HG03135 (cell line): Measurements from ENCODE around the gene CERS5.
"Not testable (repeated sequence)": the region's sequence is repeated elsewhere in the genome, so short reads cannot be mapped to it uniquely, and the experiment has no call there.

Source experiments
- ATAC-seq: cut with Tn5 transposase; IDR thresholded peaks from one replicate; pipeline ENCODE4 v1.9.1; 2021; ENCODE audit warnings: mild to moderate bottlenecking, moderate library complexity; ENCODE audit not compliant: unreplicated experiment

The CERS5 gene

GRCh38 chr12:50104417-50105366 is 62.5 kb downstream of the CERS5 start:
- ATAC-seq: no peak

- ATAC-seq: no peak
Measured at GRCh38 chr12:50103767-50104321, 63.3 kb downstream of the CERS5 start, which contains the start of gene GPD1. Gene GPD1 (plus strand): TSS chr12:50104008. CDS start chr12:50104051, 43 bp downstream.

- no peak for ATAC-seq
Measured at GRCh38 chr12:50103351-50103750, 63.8 kb downstream of the CERS5 start.

GRCh38 chr12:50102646-50103309 is 64.4 kb downstream of the CERS5 start:
- no peak for ATAC-seq

GRCh38 chr12:50102131-50102531 is 65.0 kb downstream of the CERS5 start:
- ATAC-seq: no peak

GRCh38 chr12:50101663-50102062 is 65.5 kb downstream of the CERS5 start:
- ATAC-seq: no peak

- ATAC-seq: no peak
Measured at GRCh38 chr12:50100561-50100960, 66.6 kb downstream of the CERS5 start.

- ATAC-seq: no peak
Measured at GRCh38 chr12:50099302-50100008, 67.7 kb downstream of the CERS5 start.

- ATAC-seq: no peak
Measured at GRCh38 chr12:50097952-50098351, 69.2 kb downstream of the CERS5 start.

- ATAC-seq: no peak
Measured at GRCh38 chr12:50090391-50090790, 76.8 kb downstream of the CERS5 start.

GRCh38 chr12:50089730-50090129 is 77.4 kb downstream of the CERS5 start:
- no peak for ATAC-seq

- ATAC-seq: no peak
Measured at GRCh38 chr12:50088577-50089335, 78.4 kb downstream of the CERS5 start.

- ATAC-seq: no peak
Measured at GRCh38 chr12:50087995-50088394, 79.2 kb downstream of the CERS5 start.

- no peak for ATAC-seq
Measured at GRCh38 chr12:50087151-50087550, 80.0 kb downstream of the CERS5 start.

- no peak for ATAC-seq
Measured at GRCh38 chr12:50086148-50086547, 81.0 kb downstream of the CERS5 start.

GRCh38 chr12:50085615-50086072 is 81.5 kb downstream of the CERS5 start:
- no peak for ATAC-seq

GRCh38 chr12:50084775-50085614 is 82.2 kb downstream of the CERS5 start, which contains the start of gene SMARCD1:
Gene SMARCD1 (plus strand): TSS chr12:50085342. CDS start chr12:50085370, 28 bp downstream.
- ATAC-seq: peak; percentile 70

GRCh38 chr12:50084409-50084774 is 82.8 kb downstream of the CERS5 start:
- not testable (repeated sequence) for ATAC-seq

- ATAC-seq: no peak
Measured at GRCh38 chr12:50083301-50083700, 83.9 kb downstream of the CERS5 start.
